Measurements from ENCODE around the gene OLFM3.

The OLFM3 gene

DNA sequence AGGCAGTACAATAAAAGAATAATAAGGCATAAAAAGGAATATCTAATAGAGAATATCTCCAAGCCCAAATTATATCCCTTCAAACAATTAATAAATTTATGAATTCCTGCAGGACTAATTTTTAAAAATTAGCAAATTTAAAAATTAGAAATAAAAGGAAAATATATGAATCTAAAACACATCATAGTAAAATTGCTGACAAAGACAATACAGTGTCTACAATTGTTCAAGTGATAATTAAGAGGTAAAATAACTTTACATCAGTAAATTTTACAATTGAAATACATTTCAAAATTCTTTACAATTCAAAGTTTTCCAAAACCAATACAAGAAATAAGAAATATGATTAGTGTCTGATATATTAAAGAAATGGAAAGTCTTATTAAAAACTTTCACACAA lies 22.8 kb upstream of the OLFM3 start:
- ATAC-seq: no peak
- TF ChIP-seq, protein P1, sequence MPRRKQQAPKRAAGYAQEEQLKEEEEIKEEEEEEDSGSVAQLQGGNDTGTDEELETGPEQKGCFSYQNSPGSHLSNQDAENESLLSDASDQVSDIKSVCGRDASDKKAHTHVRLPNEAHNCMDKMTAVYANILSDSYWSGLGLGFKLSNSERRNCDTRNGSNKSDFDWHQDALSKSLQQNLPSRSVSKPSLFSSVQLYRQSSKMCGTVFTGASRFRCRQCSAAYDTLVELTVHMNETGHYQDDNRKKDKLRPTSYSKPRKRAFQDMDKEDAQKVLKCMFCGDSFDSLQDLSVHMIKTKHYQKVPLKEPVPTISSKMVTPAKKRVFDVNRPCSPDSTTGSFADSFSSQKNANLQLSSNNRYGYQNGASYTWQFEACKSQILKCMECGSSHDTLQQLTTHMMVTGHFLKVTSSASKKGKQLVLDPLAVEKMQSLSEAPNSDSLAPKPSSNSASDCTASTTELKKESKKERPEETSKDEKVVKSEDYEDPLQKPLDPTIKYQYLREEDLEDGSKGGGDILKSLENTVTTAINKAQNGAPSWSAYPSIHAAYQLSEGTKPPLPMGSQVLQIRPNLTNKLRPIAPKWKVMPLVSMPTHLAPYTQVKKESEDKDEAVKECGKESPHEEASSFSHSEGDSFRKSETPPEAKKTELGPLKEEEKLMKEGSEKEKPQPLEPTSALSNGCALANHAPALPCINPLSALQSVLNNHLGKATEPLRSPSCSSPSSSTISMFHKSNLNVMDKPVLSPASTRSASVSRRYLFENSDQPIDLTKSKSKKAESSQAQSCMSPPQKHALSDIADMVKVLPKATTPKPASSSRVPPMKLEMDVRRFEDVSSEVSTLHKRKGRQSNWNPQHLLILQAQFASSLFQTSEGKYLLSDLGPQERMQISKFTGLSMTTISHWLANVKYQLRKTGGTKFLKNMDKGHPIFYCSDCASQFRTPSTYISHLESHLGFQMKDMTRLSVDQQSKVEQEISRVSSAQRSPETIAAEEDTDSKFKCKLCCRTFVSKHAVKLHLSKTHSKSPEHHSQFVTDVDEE (CRISPR knock-in tag; IDR thresholded peaks at IDR 0.05): no peak
- TF ChIP-seq PATZ1 (CRISPR knock-in tag; IDR thresholded peaks at IDR 0.05; ENCODE audit: borderline replicate concordance): no peak
- TF ChIP-seq PPARA (CRISPR knock-in tag; IDR thresholded peaks at IDR 0.05; ENCODE audit: borderline replicate concordance): no peak
- no peak for TF ChIP-seq ZFP30 (CRISPR knock-in tag; IDR thresholded peaks at IDR 0.05)
- no peak for TF ChIP-seq ESRRG (CRISPR knock-in tag; IDR thresholded peaks at IDR 0.05)
- TF ChIP-seq ZNF565 (CRISPR knock-in tag; conservative IDR thresholded peaks at IDR 0.05; ENCODE audit: low read depth): no peak
- TF ChIP-seq CSRNP3 (CRISPR knock-in tag; IDR thresholded peaks at IDR 0.05): no peak
- TF ChIP-seq OSR1 (CRISPR knock-in tag; IDR thresholded peaks at IDR 0.05): no peak
- TF ChIP-seq ZFP3 (CRISPR knock-in tag; IDR thresholded peaks at IDR 0.05): no peak
- TF ChIP-seq, protein P2, sequence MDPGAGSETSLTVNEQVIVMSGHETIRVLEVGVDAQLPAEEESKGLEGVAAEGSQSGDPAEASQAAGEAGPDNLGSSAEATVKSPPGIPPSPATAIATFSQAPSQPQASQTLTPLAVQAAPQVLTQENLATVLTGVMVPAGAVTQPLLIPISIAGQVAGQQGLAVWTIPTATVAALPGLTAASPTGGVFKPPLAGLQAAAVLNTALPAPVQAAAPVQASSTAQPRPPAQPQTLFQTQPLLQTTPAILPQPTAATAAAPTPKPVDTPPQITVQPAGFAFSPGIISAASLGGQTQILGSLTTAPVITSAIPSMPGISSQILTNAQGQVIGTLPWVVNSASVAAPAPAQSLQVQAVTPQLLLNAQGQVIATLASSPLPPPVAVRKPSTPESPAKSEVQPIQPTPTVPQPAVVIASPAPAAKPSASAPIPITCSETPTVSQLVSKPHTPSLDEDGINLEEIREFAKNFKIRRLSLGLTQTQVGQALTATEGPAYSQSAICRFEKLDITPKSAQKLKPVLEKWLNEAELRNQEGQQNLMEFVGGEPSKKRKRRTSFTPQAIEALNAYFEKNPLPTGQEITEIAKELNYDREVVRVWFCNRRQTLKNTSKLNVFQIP (CRISPR knock-in tag; IDR thresholded peaks at IDR 0.05; ENCODE audit: borderline replicate concordance, low read depth): no peak

DNA sequence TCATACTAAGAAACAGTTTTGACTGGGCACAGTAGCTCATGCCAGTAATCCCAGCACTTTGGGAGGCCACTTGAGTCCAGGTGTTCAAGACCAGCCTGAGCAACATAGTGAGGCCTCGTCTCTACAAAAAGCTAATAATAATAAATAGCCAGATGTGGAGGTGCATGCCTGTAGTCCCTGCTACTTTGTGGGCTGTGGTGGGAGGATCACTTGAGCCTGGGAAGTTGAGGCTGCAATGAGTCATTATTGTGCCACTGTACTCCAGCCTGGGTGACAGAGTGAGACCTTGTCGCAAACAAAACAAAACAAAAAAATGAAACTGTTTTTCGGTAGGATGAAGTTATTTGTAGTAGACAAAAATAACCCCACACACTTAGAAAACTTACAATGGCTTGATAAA lies 19.0 kb upstream of the OLFM3 start:
- TF ChIP-seq ZNF70 (CRISPR knock-in tag; IDR thresholded peaks at IDR 0.05): no peak
- TF ChIP-seq PATZ1 (CRISPR knock-in tag; IDR thresholded peaks at IDR 0.05; ENCODE audit: borderline replicate concordance): no peak
- TF ChIP-seq OSR1 (CRISPR knock-in tag; IDR thresholded peaks at IDR 0.05): no peak
- TF ChIP-seq CSDC2 (CRISPR knock-in tag; IDR thresholded peaks at IDR 0.05): no peak
- no peak for TF ChIP-seq SNAI2 (CRISPR knock-in tag; IDR thresholded peaks at IDR 0.05)
- TF ChIP-seq ISL1 (CRISPR knock-in tag; IDR thresholded peaks at IDR 0.05): no peak
- TF ChIP-seq ZNF8 (CRISPR knock-in tag; IDR thresholded peaks at IDR 0.05): no peak
- TF ChIP-seq ZC3H10 (CRISPR knock-in tag; IDR thresholded peaks at IDR 0.05): no peak
- no peak for TF ChIP-seq CSRNP3 (CRISPR knock-in tag; IDR thresholded peaks at IDR 0.05)
- no peak for TF ChIP-seq TOX (CRISPR knock-in tag; IDR thresholded peaks at IDR 0.05; ENCODE audit: borderline replicate concordance)
- TF ChIP-seq BACH2 (CRISPR knock-in tag; IDR thresholded peaks at IDR 0.05; ENCODE audit: borderline replicate concordance): no peak
- TF ChIP-seq CREB5 (CRISPR knock-in tag; IDR thresholded peaks at IDR 0.05; ENCODE audit: low read depth): no peak
- no peak for TF ChIP-seq ARNTL (CRISPR knock-in tag; IDR thresholded peaks at IDR 0.05; ENCODE audit: borderline replicate concordance, low read depth)
- TF ChIP-seq, protein P1 (CRISPR knock-in tag; IDR thresholded peaks at IDR 0.05): no peak
- TF ChIP-seq ESRRG (CRISPR knock-in tag; IDR thresholded peaks at IDR 0.05): no peak
- TF ChIP-seq RARB (CRISPR knock-in tag; IDR thresholded peaks at IDR 0.05): no peak
- no peak for TF ChIP-seq ZFP30 (CRISPR knock-in tag; IDR thresholded peaks at IDR 0.05)
- TF ChIP-seq GLIS3 (CRISPR knock-in tag; IDR thresholded peaks at IDR 0.05): no peak
- ATAC-seq: no peak

Data from SK-N-SH treated with all-trans-retinoic acid at 6 μM for 48 hours (cell line).